Endothelial cell of umbilical vein (primary cell): ENCODE measurements around the gene ABCF2.

ENCODE experiments used
- EZH2 ChIP-seq: IDR thresholded peaks from 2 replicates; pipeline ENCODE4 v1.6.1; 2012; ENCODE audit warnings: borderline replicate concordance, low read depth, mild to moderate bottlenecking, moderate library complexity, low read length, inconsistent platforms; ENCODE audit not compliant: severe bottlenecking
- FOS ChIP-seq: IDR thresholded peaks from 2 replicates; pipeline ENCODE4 v1.6.1; 2011; ENCODE audit warnings: mild to moderate bottlenecking, low read length, moderate library complexity, borderline replicate concordance; ENCODE audit not compliant: insufficient read depth
- JUN ChIP-seq: IDR thresholded peaks from 2 replicates; pipeline ENCODE4 v1.6.1; 2011; ENCODE audit warnings: borderline replicate concordance, low read depth; ENCODE audit not compliant: insufficient read length, insufficient read depth
- POLR2A ChIP-seq: IDR thresholded peaks from 2 replicates; pipeline ENCODE4 v1.6.1; 2012; ENCODE audit warnings: low read depth, mild to moderate bottlenecking, control low read depth, low read length
- POLR2AphosphoS5 ChIP-seq: IDR thresholded peaks from 2 replicates; pipeline ENCODE4 v1.6.1; 2012; ENCODE audit warnings: low read depth, mild to moderate bottlenecking, control low read depth, low read length, moderate library complexity; ENCODE audit not compliant: insufficient read depth
- TF ChIP-seq, protein P1 (sequence below): IDR thresholded peaks from 2 replicates; pipeline ENCODE4 v1.6.1; 2011; ENCODE audit not compliant: insufficient read depth, insufficient read length
- TF ChIP-seq, protein P2 (sequence below), 2 donors: IDR thresholded peaks; 1 replicate in 1 of 2; 2 replicates in 1 of 2; pipeline ENCODE4 v1.5.1; 2011; ENCODE audit warnings: low read length in 2 of 2, mild to moderate bottlenecking in 2 of 2, moderate library complexity in 2 of 2, control low read depth in 1 of 2, inconsistent platforms in 1 of 2, low read depth in 1 of 2; ENCODE audit not compliant: insufficient read depth in 1 of 2; ENCODE audit errors: extremely low read depth in 1 of 2

DNA sequence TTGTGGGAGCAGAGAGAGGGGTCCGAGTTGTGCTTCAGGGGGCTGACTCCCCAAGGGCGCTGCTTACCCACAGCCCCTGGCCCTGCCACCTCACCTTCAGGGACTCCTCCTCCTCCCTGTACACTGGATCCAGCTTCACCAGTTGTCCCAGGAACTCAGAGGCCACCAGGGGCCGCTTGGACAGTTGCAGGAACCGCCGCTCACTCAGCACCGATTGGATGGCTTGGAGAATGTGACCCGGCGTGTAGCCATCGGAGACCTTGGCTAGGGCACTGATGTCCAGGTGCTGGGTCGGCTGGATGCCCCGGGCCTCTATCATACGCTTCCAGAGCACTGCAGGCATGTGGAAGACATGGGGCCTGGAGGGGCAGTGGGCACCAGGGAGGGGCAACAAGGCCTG, 35.5 kb downstream of the ABCF2 start:
- TF ChIP-seq POLR2A = no peak
- TF ChIP-seq, protein P1, sequence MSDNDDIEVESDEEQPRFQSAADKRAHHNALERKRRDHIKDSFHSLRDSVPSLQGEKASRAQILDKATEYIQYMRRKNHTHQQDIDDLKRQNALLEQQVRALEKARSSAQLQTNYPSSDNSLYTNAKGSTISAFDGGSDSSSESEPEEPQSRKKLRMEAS = no peak
- TF ChIP-seq, protein P2, sequence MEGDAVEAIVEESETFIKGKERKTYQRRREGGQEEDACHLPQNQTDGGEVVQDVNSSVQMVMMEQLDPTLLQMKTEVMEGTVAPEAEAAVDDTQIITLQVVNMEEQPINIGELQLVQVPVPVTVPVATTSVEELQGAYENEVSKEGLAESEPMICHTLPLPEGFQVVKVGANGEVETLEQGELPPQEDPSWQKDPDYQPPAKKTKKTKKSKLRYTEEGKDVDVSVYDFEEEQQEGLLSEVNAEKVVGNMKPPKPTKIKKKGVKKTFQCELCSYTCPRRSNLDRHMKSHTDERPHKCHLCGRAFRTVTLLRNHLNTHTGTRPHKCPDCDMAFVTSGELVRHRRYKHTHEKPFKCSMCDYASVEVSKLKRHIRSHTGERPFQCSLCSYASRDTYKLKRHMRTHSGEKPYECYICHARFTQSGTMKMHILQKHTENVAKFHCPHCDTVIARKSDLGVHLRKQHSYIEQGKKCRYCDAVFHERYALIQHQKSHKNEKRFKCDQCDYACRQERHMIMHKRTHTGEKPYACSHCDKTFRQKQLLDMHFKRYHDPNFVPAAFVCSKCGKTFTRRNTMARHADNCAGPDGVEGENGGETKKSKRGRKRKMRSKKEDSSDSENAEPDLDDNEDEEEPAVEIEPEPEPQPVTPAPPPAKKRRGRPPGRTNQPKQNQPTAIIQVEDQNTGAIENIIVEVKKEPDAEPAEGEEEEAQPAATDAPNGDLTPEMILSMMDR (IDR thresholded peaks at IDR 0.05; ENCODE audit: extremely low read depth in 1 of 2, insufficient read depth in 1 of 2, low read depth in 1 of 2, low read length in 2 of 2) = no peak
- no peak for TF ChIP-seq POLR2AphosphoS5
- TF ChIP-seq FOS = no peak
- TF ChIP-seq EZH2 = no peak
- TF ChIP-seq JUN = no peak
